OCI-LY1 (cell line): Measurements from ENCODE around the gene LYRM9.
"Not testable (repeated sequence)": the region's sequence is repeated elsewhere in the genome, so short reads cannot be mapped to it uniquely, and the experiment has no call there.

Experiments
- H2AFZ ChIP-seq: fragments of 200-600 bp; sonication (generic), shearing (Covaris generic); 2 replicates; pipeline ENCODE4 v1.6.0; 2014; ENCODE audit warnings: antibody characterized with exemption, mild to moderate bottlenecking, low read length
- H3F3A ChIP-seq: fragments of 200-600 bp; sonication (generic), shearing (Covaris generic); 2 replicates; pipeline ENCODE4 v1.6.0; 2014; ENCODE audit warnings: mild to moderate bottlenecking, antibody characterized with exemption, low read length, moderate library complexity; ENCODE audit not compliant: insufficient read depth
- H3K27ac ChIP-seq: fragments of 200-600 bp; sonication (generic); 2 replicates; pipeline ENCODE4 v1.5.1; 2014; ENCODE audit warnings: low read length, mixed run types, mild to moderate bottlenecking, low read depth; ENCODE audit not compliant: poor library complexity, severe bottlenecking
- H3K27me3 ChIP-seq: fragments of 200-600 bp; sonication (generic); 2 replicates; pipeline ENCODE4 v1.6.0; 2014; ENCODE audit warnings: antibody characterized with exemption, mild to moderate bottlenecking, low read length, moderate library complexity; ENCODE audit not compliant: insufficient read depth
- H3K36me3 ChIP-seq: fragments of 200-600 bp; sonication (generic); 2 replicates; pipeline ENCODE4 v1.6.1; 2014; ENCODE audit warnings: mild to moderate bottlenecking, antibody characterized with exemption, low read length, moderate library complexity, mixed read lengths; ENCODE audit not compliant: insufficient read depth
- H3K4me1 ChIP-seq: fragments of 200-600 bp; sonication (generic); 2 replicates; pipeline ENCODE4 v1.5.1; 2014; ENCODE audit warnings: mild to moderate bottlenecking, low read length, moderate library complexity; ENCODE audit not compliant: insufficient read depth, severe bottlenecking
- H3K4me2 ChIP-seq: fragments of 200-600 bp; sonication (generic), shearing (Covaris generic); 2 replicates; pipeline ENCODE4 v1.6.1; 2014; ENCODE audit warnings: low read length
- H3K4me3 ChIP-seq: fragments of 200-600 bp; sonication (generic); 2 replicates; pipeline ENCODE4 v1.5.1; 2014; ENCODE audit warnings: low read length, low read depth, mild to moderate bottlenecking, mixed read lengths; ENCODE audit not compliant: poor library complexity, severe bottlenecking
- H3K79me2 ChIP-seq: fragments of 200-600 bp; shearing (Covaris generic); 2 replicates; pipeline ENCODE4 v1.6.1; 2016; ENCODE audit warnings: mixed run types, low read length, mixed read lengths; ENCODE audit not compliant: insufficient read depth
- H3K9ac ChIP-seq: fragments of 200-600 bp; sonication (generic), shearing (Covaris generic); 2 replicates; pipeline ENCODE4 v1.6.1; 2014; ENCODE audit warnings: mild to moderate bottlenecking, low read length, mixed read lengths
- H3K9me2 ChIP-seq: fragments of 200-600 bp; sonication (generic), shearing (Covaris generic); 2 replicates; pipeline ENCODE4 v1.6.1; 2014; ENCODE audit warnings: low read depth, mild to moderate bottlenecking, low read length, mixed read lengths
- H3K9me3 ChIP-seq: fragments of 200-600 bp; shearing (Covaris generic); 2 replicates; pipeline ENCODE4 v1.6.1; 2014; ENCODE audit warnings: low read length, mixed read lengths
- H4K20me1 ChIP-seq: fragments of 200-600 bp; sonication (generic), shearing (Covaris generic); 2 replicates; pipeline ENCODE4 v1.6.0; 2016; ENCODE audit warnings: mild to moderate bottlenecking, low read length; ENCODE audit not compliant: insufficient read depth
- EZH2 ChIP-seq: fragments of 200-600 bp; sonication (generic), shearing (Covaris generic); IDR thresholded peaks from 2 replicates; pipeline ENCODE4 v1.8.0; 2017; ENCODE audit warnings: borderline replicate concordance, mixed run types, mild to moderate bottlenecking, antibody characterized with exemption, low read length, moderate library complexity, mixed read lengths
- TF ChIP-seq, protein P1 (sequence below): fragments of 200-600 bp; sonication (generic), shearing (Covaris generic); IDR thresholded peaks from 2 replicates; pipeline ENCODE4 v1.5.1; 2017; ENCODE audit warnings: mild to moderate bottlenecking, antibody characterized with exemption, low read length, moderate library complexity, mixed read lengths

The LYRM9 gene

DNA sequence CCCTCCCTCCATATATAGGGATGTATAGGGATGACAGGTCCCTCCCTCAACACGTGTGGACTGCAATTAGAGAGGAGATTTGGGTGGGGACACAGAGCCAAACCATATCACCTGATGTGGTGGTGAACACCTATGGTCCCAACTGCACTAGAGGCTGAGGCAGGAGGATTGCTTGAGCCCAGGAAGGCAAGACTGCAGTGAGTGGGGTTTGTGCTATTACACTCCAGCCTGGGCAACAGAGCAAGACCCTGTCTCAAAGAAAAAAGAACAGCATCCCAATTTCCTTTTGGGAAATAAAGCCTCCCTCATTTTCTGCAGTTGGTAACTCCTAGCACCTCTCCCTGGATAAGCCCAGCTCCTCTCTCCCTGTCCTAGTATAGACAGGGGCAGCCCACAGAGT lies 23.8 kb upstream of the LYRM9 start:
- Histone ChIP-seq H3K9me2 (no peaks in the 10 kb centered on the region), H3K4me2 (no peak overlapping the region), H2AFZ (no peak overlapping the region), H3K4me1 (no peaks in the 10 kb centered on the region), H4K20me1 (no peaks in the 10 kb centered on the region), H3K36me3 (no peaks in the 10 kb centered on the region), H3F3A (no peaks in the 10 kb centered on the region), H3K79me2 (no peaks in the 10 kb centered on the region), H3K27me3 (no peaks in the 10 kb centered on the region), H3K4me3 (no peak overlapping the region), H3K27ac (no peak overlapping the region), H3K9me3 (no peaks in the 10 kb centered on the region), H3K9ac (no peak overlapping the region)
- TF ChIP-seq EZH2 = no peak

DNA sequence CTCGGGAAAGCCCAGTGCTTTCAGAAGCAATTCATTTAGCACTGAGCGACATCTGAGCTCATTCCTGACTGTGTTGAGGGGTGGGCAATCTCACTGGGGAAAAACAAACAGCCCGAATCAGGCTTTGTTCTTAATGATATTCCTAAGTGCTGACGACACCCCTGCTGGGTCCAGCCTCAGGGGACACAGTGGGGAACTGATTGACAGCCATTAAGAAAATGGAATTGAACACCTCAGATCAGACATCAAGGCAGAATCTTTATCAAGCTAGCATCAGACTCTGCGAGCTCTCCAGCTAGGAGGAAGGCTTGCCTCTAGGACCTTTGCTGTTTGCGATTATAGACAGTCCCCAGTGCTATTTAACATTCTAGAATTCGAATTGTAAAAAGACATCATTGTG lies 22.5 kb upstream of the LYRM9 start:
- Histone ChIP-seq H3K27ac (no peak overlapping the region), H3K9me3 (no peaks in the 10 kb centered on the region), H3K9ac (no peak overlapping the region), H3K27me3 (no peaks in the 10 kb centered on the region), H3K36me3 (no peaks in the 10 kb centered on the region), H3K79me2 (no peaks in the 10 kb centered on the region), H3K4me1 (no peaks in the 10 kb centered on the region), H2AFZ (no peak overlapping the region), H3K9me2 (no peaks in the 10 kb centered on the region), H3K4me3 (no peak overlapping the region), H3K4me2 (no peak overlapping the region), H3F3A (no peaks in the 10 kb centered on the region), H4K20me1 (no peaks in the 10 kb centered on the region)
- no peak for TF ChIP-seq EZH2
- TF ChIP-seq, protein P1, sequence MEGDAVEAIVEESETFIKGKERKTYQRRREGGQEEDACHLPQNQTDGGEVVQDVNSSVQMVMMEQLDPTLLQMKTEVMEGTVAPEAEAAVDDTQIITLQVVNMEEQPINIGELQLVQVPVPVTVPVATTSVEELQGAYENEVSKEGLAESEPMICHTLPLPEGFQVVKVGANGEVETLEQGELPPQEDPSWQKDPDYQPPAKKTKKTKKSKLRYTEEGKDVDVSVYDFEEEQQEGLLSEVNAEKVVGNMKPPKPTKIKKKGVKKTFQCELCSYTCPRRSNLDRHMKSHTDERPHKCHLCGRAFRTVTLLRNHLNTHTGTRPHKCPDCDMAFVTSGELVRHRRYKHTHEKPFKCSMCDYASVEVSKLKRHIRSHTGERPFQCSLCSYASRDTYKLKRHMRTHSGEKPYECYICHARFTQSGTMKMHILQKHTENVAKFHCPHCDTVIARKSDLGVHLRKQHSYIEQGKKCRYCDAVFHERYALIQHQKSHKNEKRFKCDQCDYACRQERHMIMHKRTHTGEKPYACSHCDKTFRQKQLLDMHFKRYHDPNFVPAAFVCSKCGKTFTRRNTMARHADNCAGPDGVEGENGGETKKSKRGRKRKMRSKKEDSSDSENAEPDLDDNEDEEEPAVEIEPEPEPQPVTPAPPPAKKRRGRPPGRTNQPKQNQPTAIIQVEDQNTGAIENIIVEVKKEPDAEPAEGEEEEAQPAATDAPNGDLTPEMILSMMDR = no peak

DNA sequence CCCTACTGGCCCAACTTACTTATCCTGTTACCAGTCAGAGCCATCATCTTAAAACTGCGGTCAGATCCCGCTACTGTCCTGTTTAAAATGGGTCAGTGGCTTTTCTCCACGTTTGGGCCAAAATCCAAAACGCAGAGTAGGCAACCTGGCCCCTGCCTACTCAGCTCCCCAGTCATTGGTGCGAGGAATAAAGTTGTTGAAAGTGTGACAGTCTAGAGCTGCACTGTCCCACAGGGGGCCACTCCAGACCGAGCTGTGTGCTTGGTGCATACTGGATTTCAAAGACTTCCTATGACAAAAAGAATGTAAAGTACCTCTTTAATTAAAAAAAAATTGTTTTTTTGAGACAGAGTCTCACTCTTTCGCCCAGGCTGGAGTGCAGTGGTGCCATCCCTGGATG lies 21.2 kb upstream of the LYRM9 start:
- Histone ChIP-seq H3K4me1 (no peaks in the 10 kb centered on the region), H3K4me2 (no peak overlapping the region), H3K9me2 (no peaks in the 10 kb centered on the region), H4K20me1 (no peaks in the 10 kb centered on the region), H3K9ac (no peak overlapping the region), H3K79me2 (no peaks in the 10 kb centered on the region), H3K27me3 (no peaks in the 10 kb centered on the region), H3K9me3 (no peaks in the 10 kb centered on the region), H3F3A (no peaks in the 10 kb centered on the region), H3K4me3 (no peak overlapping the region), H2AFZ (no peak overlapping the region), H3K36me3 (no peaks in the 10 kb centered on the region), H3K27ac (no peak overlapping the region)
- TF ChIP-seq, protein P1 = no peak
- no peak for TF ChIP-seq EZH2

DNA sequence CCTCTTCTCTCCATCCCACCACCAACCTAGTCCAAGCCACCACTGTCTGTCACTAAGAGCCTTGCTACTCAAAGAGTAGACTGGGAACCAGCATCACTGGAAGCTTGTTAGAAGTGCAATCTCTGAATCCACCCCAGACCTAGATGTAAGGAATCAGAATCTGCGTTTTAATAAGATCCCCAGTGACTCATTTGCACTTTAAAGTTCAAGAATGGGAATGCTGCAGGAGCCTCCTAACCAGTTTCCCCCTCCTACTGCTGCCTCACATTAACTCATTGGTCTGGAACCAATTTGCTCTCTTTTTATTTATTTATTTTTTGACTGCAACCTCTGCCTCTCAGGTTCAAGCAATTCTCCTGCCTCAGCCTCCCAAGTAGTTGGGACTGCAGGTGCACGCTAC lies 19.8 kb upstream of the LYRM9 start:
- H3K4me1 ChIP-seq = no peaks in the 10 kb centered on the region
- no peak overlapping the region for H3K4me3 ChIP-seq
- H4K20me1 ChIP-seq = no peaks in the 10 kb centered on the region
- H3K27ac ChIP-seq = no peak overlapping the region
- TF ChIP-seq, protein P1 = no peak
- TF ChIP-seq EZH2 = no peak
- H3K27me3 ChIP-seq = no peaks in the 10 kb centered on the region
- H3K79me2 ChIP-seq = no peaks in the 10 kb centered on the region
- no peak overlapping the region for H2AFZ ChIP-seq
- H3K4me2 ChIP-seq = no peak overlapping the region
- H3K9me2 ChIP-seq = no peaks in the 10 kb centered on the region
- H3K9me3 ChIP-seq = no peaks in the 10 kb centered on the region
- H3K9ac ChIP-seq = no peak overlapping the region
- no peaks in the 10 kb centered on the region for H3F3A ChIP-seq
- H3K36me3 ChIP-seq = no peaks in the 10 kb centered on the region

DNA sequence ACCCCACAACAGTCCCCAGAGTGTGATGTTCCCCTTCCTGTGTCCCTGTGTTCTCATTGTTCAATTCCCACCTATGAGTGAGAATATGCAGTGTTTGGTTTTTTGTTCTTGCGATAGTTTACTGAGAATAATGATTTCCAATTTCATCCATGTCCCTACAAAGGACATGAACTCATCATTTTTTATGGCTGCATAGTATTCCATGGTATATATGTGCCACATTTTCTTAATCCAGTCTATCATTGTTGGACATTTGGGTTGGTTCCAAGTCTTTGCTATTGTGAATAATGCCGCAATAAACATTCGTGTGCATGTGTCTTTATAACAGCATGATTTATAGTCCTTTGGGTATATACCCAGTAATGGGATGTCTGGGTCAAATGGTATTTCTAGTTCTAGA lies 19.1 kb upstream of the LYRM9 start:
- H3K9me3 ChIP-seq, H3K4me2 ChIP-seq, H3K27me3 ChIP-seq, H3K27ac ChIP-seq, H4K20me1 ChIP-seq, H3K4me1 ChIP-seq, H3K36me3 ChIP-seq, H2AFZ ChIP-seq, H3K4me3 ChIP-seq, H3K9ac ChIP-seq, H3F3A ChIP-seq, H3K9me2 ChIP-seq, H3K79me2 ChIP-seq: not testable (repeated sequence)
